Endodermal cell (in vitro differentiated cells): Measurements from ENCODE around the gene JPH2. TPM values are rescaled to one million over a fixed set of nuclear protein-coding genes. Genes with fewer than 3 reads are reported as not detected.
"Not testable (repeated sequence)": the region's sequence is repeated elsewhere in the genome, so short reads cannot be mapped to it uniquely, and the experiment has no call there.

Experiments
- DNase-seq: peaks from one replicate; pipeline ENCODE4 v3.0.0-alpha.2; 2017
- H3K27ac ChIP-seq: 2 replicates; pipeline ENCODE4 v1.5.1; 2013; ENCODE audit warnings: mild to moderate bottlenecking, low read depth, low read length, moderate library complexity
- H3K27me3 ChIP-seq: 2 replicates; pipeline ENCODE4 v1.6.1; 2013; ENCODE audit warnings: mild to moderate bottlenecking, low read length, moderate library complexity; ENCODE audit not compliant: insufficient read depth, control insufficient read depth, poor library complexity, severe bottlenecking
- H3K36me3 ChIP-seq: 2 replicates; pipeline ENCODE4 v1.7.0; 2013; ENCODE audit warnings: mild to moderate bottlenecking, low read length, moderate library complexity; ENCODE audit not compliant: control insufficient read depth, insufficient read depth
- H3K4me1 ChIP-seq: one replicate; pipeline ENCODE4 v1.7.0; 2013; ENCODE audit warnings: low read length; ENCODE audit not compliant: control insufficient read depth, insufficient read depth
- H3K4me3 ChIP-seq: 2 replicates; pipeline ENCODE4 v1.5.1; 2013; ENCODE audit warnings: mild to moderate bottlenecking, low read length, moderate library complexity
- H3K9ac ChIP-seq: 2 replicates; pipeline ENCODE4 v1.6.1; 2013; ENCODE audit warnings: mild to moderate bottlenecking, low read length, moderate library complexity; ENCODE audit not compliant: poor library complexity, severe bottlenecking; ENCODE audit errors: extremely low read depth
- H3K9me3 ChIP-seq: 2 replicates; pipeline ENCODE4 v1.6.1; 2013; ENCODE audit warnings: mild to moderate bottlenecking, low read length, moderate library complexity; ENCODE audit not compliant: control insufficient read depth
- H3K27ac Mint-ChIP-seq: 2 replicates; pipeline ENCODE4 v1.8.0; 2020; ENCODE audit warnings: mixed read lengths
- H3K27me3 Mint-ChIP-seq: 2 replicates; pipeline ENCODE4 v1.8.0; 2021; ENCODE audit warnings: mild to moderate bottlenecking, mixed read lengths; ENCODE audit not compliant: insufficient read depth
- H3K36me3 Mint-ChIP-seq: 2 replicates; pipeline ENCODE4 v1.8.0; 2020; ENCODE audit warnings: low read depth, mixed read lengths
- H3K4me1 Mint-ChIP-seq: 2 replicates; pipeline ENCODE4 v1.8.0; 2020; ENCODE audit warnings: mixed read lengths
- H3K4me3 Mint-ChIP-seq: 2 replicates; pipeline ENCODE4 v1.8.0; 2020; ENCODE audit warnings: mild to moderate bottlenecking, moderate library complexity, mixed read lengths
- H3K9me3 Mint-ChIP-seq: 2 replicates; pipeline ENCODE4 v1.8.0; 2020; ENCODE audit warnings: mild to moderate bottlenecking, mixed read lengths
- WGBS, 2 experiments: methylation state at CpG; one replicate each; pipeline versions ENCODE4 v1.1.5 to v1.1.7; 2013; ENCODE audit warnings: missing lambda C conversion rate in 2 of 2, mixed read lengths in 1 of 2; ENCODE audit not compliant: insufficient coverage in 1 of 2, insufficient read length in 1 of 2; 5-methylcytosine and 5-hydroxymethylcytosine counted together
- total RNA-seq, 2 donors: library from RNA; stranded (reverse); fragmentation: NEBNext Ultra II Directional in 1 of 2; extraction: Animal tissue kit (Norgen Biotek cat#: 25700) in 1 of 2; gene quantifications; 2 replicates in 1 of 2; 3 replicates in 1 of 2; pipeline ENCODE4 v1.2.1, GENCODE V29; 2021
- TF ChIP-seq, protein P1 (sequence below): fragments of 200-600 bp; sonication (generic); conservative IDR thresholded peaks from 2 replicates; pipeline ENCODE4 v1.5.0; 2021; ENCODE audit warnings: antibody characterized with exemption, mild to moderate bottlenecking

The JPH2 gene
- total RNA-seq, 2 donors from 2014 or later = 0.86 to 1.0 TPM

DNA sequence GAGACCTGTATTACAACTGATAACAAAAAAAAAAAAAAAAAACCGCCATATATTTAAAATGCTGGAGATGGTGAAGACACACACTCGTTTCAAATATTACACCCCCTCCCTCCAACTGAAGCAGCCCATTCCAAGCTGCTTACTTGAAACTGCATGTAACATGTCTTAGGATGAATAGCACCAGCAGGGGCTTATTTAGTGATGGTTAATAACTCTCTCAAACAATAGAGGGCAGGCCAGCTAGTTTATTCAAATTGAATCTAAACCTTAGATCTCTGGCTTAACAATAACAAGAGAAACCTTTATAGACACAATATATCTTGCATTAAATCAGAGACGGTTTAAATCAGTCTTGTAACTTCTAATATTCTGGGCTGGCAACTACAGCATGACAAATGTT is 9.3 kb upstream of the JPH2 start:
- Mint-ChIP-seq H3K27ac (no peak overlapping the region), H3K27me3 (no peaks in the 10 kb centered on the region), H3K36me3 (peaks cover 45% of the 10 kb centered on the region), H3K9me3 (no peaks in the 10 kb centered on the region), H3K4me1 (peaks cover 5% of the 10 kb centered on the region), H3K4me3 (no peak overlapping the region)
- Histone ChIP-seq H3K4me1 (peaks cover 2% of the 10 kb centered on the region), H3K36me3 (peaks cover 55% of the 10 kb centered on the region), H3K27me3 (no peaks in the 10 kb centered on the region), H3K9me3 (no peaks in the 10 kb centered on the region), H3K9ac (no peak overlapping the region), H3K4me3 (no peak overlapping the region), H3K27ac (no peak overlapping the region)
- DNase-seq = no peak
- 86 to 93% methylated on average over 1 to 2 of the region's 3 CpGs for WGBS, 2 experiments
- TF ChIP-seq, protein P1, sequence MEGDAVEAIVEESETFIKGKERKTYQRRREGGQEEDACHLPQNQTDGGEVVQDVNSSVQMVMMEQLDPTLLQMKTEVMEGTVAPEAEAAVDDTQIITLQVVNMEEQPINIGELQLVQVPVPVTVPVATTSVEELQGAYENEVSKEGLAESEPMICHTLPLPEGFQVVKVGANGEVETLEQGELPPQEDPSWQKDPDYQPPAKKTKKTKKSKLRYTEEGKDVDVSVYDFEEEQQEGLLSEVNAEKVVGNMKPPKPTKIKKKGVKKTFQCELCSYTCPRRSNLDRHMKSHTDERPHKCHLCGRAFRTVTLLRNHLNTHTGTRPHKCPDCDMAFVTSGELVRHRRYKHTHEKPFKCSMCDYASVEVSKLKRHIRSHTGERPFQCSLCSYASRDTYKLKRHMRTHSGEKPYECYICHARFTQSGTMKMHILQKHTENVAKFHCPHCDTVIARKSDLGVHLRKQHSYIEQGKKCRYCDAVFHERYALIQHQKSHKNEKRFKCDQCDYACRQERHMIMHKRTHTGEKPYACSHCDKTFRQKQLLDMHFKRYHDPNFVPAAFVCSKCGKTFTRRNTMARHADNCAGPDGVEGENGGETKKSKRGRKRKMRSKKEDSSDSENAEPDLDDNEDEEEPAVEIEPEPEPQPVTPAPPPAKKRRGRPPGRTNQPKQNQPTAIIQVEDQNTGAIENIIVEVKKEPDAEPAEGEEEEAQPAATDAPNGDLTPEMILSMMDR = no peak

DNA sequence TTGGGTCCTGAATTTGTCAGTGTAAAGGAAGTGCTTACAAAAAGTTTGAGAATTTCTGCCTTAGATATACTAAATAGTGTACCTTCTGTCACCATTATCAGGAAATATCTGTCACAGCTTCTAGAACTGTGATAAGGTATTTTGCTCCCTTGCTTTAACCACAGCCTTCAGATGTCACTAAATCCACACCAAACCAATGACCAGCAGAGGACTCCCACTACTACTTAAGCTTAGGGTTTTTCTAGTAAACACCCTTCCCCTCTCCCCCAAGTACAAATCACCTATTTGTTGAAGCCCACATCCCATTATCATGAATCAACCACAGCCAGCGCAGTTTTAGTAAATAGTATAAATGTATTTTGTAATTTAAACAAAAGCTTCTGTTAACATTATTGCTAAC is 8.6 kb upstream of the JPH2 start:
- peaks cover 40% of the 10 kb centered on the region for H3K36me3 Mint-ChIP-seq
- DNase-seq = no peak
- TF ChIP-seq, protein P1 = no peak
- Histone ChIP-seq H3K4me1 (peaks cover 2% of the 10 kb centered on the region), H3K27me3 (no peaks in the 10 kb centered on the region), H3K9me3 (no peaks in the 10 kb centered on the region), H3K36me3 (peaks cover 48% of the 10 kb centered on the region), H3K27ac (no peak overlapping the region), H3K9ac (no peak overlapping the region), H3K4me3 (no peak overlapping the region)
- no peaks in the 10 kb centered on the region for H3K27me3 Mint-ChIP-seq
- H3K4me1 Mint-ChIP-seq = peaks cover 5% of the 10 kb centered on the region
- H3K27ac Mint-ChIP-seq = peak overlapping the region; percentile 49
- H3K9me3 Mint-ChIP-seq = no peaks in the 10 kb centered on the region
- H3K4me3 Mint-ChIP-seq = no peak overlapping the region
- WGBS, 2 experiments = no CpG with 5 or more reads among the region's 1 CpG

DNA sequence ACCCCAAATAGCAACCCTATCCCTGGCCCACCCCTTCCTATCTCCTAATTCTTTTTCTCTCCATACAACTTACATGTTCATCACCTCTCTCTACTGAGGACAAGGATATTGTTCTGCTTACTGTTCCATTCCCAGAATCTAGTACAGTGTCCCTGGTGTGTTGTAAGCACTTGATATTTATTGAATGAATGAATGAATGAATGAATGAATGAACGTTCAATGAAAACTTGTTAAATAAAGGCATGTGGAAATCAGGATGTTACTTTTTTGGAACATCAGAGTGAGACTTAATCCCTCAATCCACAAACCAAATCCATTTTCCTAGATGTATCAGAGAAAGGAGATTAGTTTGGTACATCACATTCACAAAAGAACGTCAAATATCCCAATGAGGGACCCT is 6.8 kb upstream of the JPH2 start:
- DNase-seq = no peak
- Mint-ChIP-seq H3K36me3 (peaks cover 22% of the 10 kb centered on the region), H3K4me1 (peaks cover 5% of the 10 kb centered on the region), H3K27me3 (no peaks in the 10 kb centered on the region), H3K9me3 (no peaks in the 10 kb centered on the region), H3K27ac (no peak overlapping the region), H3K4me3 (no peak overlapping the region)
- TF ChIP-seq, protein P1 = no peak
- Histone ChIP-seq H3K36me3 (peaks cover 30% of the 10 kb centered on the region), H3K9ac (no peak overlapping the region), H3K4me1 (peaks cover 2% of the 10 kb centered on the region), H3K27me3 (no peaks in the 10 kb centered on the region), H3K9me3 (no peaks in the 10 kb centered on the region), H3K27ac (no peak overlapping the region), H3K4me3 (no peak overlapping the region)
- 96 to 100% methylated on average over 1 to 2 of the region's 2 CpGs for WGBS, 2 experiments

DNA sequence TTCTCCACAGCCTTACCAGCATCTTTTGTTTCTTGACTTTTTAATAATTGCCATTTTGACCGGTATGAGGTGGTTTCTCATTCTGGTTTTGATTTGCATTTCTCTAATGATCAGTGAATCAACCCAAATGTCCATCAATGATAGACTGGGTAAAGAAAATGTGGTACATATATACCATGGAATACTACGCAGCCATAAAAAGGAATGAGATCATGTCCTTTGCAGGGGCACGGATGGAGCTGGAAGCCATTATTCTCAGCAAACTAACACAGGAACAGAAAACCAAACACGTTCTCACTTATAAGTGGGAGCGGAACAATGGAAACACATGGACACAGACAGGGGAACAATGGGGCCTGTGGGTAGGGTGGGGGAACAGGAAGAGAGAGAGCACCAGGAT is 4.7 kb upstream of the JPH2 start:
- H3K4me3 ChIP-seq, H3K9me3 ChIP-seq, DNase-seq, H3K27me3 Mint-ChIP-seq, H3K9ac ChIP-seq, H3K27me3 ChIP-seq, H3K27ac Mint-ChIP-seq, H3K27ac ChIP-seq, H3K4me3 Mint-ChIP-seq, H3K9me3 Mint-ChIP-seq, H3K36me3 Mint-ChIP-seq: not testable (repeated sequence)
- Histone ChIP-seq H3K36me3 (peaks cover 11% of the 10 kb centered on the region), H3K4me1 (peaks cover 11% of the 10 kb centered on the region)
- H3K4me1 Mint-ChIP-seq = peaks cover 20% of the 10 kb centered on the region
- WGBS, 2 experiments = 94% methylated on average over 5 of the region's 5 CpGs; no CpG with 5 or more reads in 1 of the 2 experiments
